Eye (tissue), 1 donor: ENCODE results near the gene CCDC106.

Experiments used
- DNase-seq: peaks from one replicate; pipeline ENCODE4 v3.0.0-alpha.2; 2015

Gene CCDC106

DNA sequence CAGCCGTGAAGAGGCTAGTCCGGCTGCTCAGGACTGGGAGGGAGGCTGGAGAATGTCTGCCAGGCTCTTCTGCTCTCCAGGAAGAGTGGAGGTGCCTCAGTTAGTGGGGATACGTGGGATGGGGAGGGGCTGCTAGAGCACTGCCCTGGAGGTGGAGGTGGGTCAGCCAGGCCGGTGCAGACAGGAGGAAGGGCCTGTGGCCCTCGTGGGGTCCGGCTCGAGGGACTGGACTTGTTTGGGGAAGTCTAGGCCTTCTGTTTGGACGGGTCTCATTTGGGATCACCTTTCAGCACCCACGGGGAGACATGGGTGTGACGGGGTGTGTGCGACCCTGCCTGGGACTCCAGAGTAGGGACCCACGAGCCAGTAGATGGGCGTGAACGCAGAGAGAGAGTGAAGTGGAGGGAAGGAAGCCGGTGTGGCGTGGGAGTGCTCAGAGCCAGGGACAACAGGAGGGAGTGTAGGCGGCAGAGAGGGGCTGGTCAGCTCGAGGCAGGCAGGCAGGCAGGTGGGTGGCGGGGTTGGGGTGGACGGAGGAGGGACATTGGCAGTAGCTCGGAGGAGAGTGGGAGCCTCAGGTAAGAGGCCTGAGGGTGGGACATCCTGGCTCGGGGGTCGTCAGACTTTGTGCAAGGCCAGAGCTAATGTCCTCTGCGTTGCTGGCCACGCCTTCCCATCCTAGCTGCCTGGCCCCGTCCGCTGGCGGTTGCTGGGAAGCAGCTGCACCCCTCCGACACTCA lies 38.5 kb downstream of the CCDC106 start:
- no peak for DNase-seq

DNA sequence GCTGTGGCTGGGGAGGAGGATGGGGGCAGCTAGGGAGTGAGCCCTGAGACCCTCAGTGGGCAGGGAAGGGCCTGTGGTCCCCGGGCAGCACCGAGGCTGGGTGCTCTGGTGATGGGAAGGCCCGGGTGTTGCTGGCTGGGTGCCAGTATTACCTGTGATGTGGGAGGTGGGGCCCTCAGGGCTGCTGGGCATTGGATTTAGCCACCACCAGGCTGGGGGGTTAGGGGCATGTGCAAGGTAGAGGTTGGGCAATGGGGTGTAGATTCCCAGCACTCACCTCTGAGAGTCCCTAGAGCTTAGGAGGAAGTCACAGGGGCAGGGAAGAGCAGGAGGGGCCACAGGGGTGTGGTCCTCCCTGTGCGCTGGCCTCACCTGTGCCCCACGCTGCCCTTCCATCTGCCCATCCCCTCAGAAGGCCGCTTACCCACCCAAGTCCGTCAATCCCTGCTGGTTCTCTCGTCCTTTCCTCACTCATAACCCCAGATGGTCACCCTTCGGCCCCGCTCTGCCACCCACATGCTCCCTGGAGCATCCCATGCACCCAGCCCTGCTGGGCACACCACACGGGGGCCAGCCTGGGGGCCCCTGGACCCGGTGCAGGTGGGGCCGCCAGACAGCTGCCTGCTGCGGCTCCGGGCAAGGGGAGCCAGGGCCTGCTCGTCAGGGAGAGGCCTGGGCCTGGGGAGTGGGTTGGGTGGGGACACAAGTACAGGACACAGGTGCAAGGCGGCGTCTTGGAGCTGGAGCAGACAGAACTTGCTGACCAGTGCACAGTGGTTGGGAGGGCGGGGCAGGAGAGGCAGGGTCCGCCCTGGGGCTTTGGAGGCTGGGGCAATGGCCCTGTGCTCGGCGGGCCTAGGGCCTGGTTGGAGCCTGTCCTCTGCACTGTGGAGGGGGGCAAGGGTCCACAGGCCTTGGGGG lies 39.5 kb downstream of the CCDC106 start:
- DNase-seq: no peak

DNA sequence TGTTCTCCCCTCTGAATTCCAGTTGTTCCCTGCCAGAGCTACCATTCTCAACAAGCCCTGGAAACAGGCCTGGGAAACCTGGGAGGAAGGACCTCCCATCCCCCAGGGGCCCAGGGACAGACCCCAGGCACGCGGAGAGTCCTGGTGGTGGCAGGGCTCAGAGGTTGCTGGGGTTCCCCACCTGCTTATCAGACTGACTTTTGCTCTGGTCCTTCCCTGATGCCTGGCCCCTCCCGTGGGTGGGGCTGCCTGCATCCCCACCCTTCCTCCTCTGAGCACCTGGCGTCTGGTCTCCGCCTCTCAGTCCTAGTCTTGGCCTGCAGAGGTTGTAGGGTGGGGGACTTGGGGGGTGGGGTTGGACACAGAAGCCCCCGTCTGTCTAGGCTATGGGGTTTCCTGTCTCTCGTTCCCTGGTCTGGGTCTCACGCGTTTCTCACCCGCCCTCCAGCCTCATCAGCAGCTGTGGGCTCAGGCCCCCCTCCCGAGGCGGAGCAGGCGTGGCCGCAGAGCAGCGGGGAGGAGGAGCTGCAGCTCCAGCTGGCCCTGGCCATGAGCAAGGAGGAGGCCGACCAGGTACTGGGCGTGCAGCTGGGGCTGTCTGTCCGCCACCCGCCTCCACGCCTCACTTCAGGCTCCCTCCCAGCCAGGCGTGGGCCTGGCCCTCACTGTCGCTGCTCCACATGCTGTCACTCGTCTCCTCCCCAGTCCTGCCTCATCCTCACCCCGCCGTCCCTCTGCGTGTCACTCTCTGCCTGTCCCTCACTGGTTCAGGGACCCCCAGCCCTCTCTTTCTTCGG lies 40.6 kb downstream of the CCDC106 start:
- DNase-seq: peak; percentile 50

DNA sequence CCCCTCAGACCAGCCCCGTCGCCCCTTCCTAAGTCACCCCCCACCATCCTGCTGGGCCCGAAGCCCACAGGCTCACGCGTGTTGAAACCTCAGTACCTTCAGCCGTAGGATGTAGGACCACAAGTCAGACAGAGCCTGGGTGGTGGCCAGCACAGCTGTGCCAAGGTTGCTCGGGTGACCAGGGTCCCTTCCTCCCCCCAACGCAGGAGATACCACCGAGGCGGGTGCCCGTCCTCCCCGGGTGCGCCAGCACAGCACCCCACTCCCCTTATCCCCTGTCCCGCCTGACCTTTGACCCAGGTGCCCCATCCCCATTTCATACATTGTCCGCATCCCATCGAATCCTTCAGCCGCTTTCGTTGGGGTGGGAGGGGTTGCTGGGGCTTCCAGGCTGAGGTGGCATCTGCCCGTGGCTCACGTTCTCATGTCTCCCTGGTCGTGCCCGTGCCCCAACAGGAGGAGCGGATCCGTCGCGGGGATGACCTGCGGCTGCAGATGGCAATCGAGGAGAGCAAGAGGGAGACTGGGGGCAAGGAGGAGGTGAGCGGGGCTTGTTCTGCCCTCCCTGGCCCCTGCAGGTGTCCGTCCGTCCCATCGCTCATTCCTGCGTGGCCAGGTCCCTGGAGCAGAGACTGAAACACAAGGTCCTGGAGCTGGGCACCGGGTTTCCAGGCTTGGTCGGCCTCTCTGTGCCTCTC lies 41.5 kb downstream of the CCDC106 start:
- no peak for DNase-seq

DNA sequence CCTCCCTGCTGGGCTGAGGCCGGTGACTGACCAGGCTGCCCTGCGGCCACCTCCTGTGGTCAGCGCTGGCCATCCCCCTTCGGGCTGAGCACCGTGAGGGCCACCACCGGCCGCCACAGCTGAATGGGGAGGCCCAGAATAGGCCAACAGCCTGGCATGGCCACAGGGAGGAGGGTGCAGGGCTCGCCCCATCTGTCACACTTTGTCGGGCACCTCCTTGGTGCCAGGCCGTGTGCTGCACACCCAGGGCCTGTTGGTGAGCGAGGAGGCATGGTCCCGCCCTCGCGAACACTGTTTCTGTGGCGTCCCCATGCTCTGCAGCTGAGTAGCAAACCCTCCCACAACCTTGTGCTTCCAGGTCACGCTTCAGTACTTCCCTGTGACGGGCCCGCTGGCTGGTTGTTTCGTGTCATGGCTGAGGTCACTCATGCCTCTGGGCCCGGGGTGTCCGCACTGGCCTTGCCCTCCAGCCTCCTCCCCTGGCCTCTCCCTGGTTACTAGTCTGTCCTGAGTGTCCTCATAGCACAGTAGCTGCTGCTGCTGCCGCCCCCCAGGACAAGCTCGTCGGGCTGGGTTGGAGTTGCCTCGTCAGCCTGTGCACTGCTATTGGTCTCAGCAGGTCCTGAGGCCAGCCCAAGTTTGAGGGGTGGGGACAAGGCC lies 42.2 kb downstream of the CCDC106 start:
- DNase-seq: no peak

DNA sequence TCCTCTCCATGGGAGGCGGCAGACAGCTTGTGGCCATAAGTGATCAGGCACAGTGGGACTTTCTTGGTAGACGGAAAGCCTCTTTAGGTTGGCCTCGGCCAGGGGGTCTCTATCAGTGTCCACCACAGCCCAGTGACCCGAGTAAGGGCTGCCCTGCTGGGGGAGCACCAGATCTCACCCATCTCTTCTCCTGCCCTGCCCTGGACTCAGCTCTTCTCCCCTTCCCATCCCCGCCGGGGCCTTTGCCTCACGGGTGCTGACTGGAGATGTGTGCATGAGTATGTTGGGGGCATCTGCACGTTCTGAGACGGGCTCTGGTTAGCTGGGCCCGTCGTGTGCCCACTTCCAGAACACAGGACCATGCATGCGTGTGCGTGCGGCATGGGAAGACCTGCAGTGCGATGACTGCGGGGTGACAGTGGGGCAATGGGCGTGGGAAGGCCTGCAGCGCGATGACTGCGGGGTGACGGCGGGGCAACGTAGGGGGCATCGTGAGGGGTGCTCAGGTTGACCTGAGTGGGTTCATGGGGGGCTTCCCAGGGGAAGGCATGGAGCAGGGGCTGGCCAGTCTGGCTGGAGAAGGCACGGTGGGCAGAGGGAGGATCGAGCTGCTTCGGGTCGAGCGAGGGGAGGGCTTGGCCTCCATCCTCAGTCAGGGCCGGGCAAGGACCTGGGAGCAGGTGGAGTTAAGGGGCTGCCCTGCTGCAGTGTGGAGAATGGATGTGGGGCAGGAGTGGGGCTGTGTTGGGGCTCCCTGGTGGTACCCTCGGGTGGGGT lies 42.9 kb downstream of the CCDC106 start:
- no peak for DNase-seq

DNA sequence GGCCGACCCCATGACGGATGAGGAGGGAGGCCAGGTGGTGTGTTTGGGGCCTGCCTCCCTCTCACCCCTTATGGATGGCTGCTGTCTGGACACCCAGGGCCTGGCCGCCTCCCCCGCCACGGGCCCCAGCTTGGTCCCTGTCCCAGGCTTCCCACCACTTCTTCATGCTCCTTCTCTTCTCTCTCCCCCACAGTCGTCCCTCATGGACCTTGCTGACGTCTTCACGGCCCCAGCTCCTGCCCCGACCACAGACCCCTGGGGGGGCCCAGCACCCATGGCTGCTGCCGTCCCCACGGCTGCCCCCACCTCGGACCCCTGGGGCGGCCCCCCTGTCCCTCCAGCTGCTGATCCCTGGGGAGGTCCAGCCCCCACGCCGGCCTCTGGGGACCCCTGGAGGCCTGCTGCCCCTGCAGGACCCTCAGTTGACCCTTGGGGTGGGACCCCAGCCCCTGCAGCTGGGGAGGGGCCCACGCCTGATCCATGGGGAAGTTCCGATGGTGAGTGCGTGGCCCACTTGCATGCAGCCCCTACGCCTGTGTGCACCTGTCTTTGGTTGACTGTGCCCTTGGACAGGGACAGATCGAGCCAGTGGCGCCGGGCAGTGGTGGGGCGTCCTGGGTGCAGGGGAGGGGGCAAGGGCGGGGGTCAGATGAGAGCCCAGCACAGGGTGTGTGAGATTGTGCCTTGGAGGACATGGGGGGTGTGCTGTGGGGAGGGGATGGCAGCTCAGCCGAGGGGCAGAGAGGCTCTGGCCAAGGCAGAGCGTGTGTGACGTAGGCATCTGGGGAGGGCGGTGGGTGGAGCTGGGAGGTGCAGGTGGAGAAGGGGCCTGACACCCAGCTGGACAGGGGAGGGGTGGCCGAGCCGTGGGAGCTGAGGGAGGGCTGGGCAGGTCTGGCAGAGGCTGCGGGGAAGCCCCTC lies 43.8 kb downstream of the CCDC106 start:
- DNase-seq: no peak

DNA sequence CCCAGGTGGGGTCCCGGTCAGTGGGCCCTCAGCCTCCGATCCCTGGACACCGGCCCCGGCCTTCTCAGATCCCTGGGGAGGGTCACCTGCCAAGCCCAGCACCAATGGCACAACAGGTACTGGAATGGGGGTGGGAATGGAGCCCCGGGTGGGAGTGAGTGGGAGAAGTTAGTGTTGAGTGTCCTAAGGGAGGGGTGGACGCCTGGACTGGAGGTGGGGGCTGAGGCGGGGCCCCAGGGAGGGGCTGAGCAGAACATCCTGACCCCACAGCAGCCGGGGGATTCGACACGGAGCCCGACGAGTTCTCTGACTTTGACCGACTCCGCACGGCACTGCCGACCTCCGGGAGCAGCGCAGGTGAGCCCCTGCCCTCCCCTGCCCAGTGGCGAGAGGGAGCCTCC lies 44.7 kb downstream of the CCDC106 start:
- DNase-seq: no peak

DNA sequence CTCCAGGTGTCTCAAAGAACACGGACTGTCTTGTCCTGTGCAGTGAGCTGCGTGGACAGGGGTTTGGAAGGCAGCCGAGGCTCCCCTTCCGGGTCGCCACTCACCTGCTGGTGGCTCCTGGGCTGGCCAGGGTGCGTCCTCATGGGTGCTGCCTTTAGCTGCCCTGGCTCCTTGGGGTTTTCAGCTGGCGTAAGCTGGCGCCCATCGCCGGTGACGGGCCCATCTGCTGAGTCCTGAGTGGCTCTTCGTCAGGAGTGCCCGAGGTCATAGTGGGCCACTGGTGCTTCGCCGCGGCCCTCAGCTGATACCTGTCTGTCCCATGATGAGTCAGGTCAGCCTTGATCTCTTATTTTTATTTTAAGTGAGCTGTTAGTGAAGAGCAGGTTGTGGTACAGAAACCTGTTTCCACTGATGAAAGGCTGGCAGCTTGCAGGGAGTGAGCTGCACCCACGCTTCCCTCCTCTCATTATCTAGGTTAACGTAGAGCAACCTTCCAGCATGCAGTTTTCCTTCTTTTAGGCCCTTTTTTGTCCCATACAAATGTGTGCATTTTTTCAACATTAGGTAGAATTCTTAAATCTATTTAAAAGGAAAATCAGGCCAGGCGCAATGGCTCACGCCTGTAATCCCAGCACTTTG lies 45.4 kb downstream of the CCDC106 start:
- DNase-seq: no peak

DNA sequence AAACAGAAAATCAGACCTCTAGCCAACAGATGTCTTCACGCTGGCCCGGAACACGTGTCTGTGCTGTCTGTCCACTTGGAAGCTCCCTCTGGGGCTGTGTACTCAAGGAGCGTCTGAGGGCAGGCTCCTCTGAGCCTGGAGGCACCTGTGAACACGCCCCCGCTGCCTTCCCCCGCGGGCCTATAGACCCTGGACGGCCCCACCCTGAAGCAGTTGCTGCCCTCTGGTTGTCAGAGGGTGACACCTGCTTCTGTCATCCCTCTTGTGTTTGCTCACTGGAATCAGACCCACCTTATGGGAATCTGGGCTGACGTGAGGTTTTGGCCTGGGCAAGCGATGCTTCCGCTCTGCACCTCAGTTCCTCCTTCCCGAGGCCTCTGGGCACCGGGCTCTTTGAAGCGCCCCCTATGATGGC lies 46.2 kb downstream of the CCDC106 start:
- no peak for DNase-seq

DNA sequence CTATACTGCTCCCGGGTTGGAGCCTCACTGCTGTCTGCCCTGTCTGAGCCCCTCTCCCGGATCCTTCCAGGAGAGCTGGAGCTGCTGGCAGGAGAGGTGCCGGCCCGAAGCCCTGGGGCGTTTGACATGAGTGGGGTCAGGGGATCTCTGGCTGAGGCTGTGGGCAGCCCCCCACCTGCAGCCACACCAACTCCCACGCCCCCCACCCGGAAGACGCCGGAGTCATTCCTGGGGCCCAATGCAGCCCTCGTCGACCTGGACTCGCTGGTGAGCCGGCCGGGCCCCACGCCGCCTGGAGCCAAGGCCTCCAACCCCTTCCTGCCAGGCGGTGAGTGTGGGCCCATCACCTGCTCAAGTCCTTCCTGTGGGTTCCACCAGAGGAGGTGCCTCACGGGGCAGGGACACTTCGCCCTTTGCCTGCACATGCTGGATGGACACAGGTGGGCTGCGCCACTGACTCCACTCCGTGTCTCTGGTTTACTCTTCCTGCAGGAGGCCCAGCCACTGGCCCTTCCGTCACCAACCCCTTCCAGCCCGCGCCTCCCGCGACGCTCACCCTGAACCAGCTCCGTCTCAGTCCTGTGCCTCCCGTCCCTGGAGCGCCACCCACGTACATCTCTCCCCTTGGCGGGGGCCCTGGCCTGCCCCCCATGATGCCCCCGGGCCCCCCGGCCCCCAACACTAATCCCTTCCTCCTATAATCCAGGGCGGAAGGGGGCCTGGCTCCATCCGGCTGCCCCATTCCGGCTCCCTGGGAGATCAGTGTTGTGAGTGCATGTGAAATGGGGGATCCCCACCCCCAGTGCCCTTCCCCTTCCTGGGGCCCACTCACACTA lies 46.9 kb downstream of the CCDC106 start:
- no peak for DNase-seq

DNA sequence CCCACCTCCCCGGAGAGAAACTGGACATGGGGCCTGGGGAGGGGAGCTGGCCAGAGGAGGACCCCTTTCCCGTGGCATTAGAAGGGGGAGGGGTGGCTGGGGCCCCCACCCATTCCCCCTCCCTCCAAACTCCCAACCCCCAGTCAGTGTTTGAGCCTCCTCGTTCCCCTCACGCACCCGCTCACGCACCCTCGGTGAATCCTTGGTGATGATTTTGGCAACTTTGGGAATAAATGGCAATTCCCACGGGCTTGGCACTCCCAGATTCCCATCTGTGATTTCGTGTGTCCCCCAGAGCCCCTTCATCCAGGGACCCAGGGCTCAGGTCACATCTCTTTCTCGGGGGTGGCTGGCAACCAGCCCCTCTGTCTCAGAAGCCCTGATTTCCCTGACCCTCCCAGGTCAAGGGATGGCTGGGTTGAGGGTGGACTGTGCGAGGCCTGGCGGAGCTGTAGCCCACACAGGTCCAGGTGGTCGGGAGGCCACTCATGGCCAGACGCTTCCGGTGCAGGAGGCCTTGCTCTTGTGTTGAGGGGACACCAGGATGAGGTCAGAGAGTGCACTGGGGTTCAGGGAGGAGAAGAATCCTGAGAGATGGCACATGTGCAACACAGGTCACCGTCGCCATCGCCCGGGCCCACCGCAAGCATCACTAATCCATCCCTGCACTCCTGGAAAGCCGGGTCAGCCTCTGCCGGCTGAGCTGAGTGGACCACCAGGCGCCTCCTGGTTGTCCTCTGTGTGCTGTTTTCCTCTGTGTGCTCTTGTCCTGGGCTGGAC lies 47.7 kb downstream of the CCDC106 start:
- no peak for DNase-seq

DNA sequence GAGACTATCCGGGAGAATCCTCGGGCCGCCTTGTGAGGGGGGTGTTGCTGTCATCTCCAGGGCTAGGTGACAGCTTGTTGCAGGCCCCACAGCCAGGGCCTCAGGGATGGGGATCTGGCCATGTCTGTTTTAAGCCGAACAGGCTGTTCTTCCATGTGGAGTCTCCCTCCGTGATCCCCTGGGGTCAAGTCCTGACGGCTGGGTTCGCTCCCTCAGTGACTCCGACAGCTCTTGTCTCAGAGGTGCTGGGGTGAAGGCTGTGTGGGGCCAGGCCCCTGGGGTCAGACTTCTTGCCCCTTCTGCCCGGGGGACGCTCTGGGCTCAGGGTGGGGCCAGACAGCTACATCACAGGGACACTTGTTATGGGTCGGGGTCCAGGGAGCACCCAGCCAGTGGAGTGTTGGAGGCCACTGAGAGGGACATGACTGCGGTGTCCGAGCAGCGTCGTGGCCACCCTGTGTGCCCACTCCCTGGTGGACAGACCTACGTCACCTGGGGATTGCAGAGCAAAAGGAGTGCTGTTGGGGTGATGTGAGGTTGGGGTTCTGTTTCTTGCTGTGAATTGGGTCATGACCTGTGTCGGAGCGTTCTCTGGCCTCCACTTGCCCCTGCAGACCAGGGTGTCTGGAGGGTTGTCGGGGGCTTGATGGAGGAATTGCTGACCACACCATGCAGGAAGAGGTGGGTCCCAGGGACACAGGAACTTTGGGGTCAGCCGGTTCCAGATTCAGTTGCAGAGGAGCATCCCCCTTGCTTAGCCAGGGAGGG lies 48.5 kb downstream of the CCDC106 start:
- DNase-seq: no peak

DNA sequence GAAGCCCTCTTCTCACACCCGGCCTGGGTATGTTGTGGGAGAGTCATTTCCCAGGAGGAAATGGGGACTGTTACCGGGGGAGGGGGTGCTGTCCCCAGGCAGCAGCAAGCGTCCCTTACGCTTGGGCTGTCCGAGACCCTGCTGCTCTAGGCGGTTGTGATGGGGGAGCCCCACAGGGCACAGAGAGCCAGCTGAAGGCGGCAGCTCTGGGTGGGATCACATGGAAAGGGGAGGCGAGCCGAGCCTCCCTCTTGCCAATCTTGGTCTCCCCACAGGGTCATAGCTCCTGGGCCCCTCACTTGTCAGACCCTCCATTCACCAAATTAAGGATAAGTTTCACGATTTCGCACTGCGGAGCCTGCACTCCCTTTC lies 49.0 kb downstream of the CCDC106 start:
- no peak for DNase-seq

DNA sequence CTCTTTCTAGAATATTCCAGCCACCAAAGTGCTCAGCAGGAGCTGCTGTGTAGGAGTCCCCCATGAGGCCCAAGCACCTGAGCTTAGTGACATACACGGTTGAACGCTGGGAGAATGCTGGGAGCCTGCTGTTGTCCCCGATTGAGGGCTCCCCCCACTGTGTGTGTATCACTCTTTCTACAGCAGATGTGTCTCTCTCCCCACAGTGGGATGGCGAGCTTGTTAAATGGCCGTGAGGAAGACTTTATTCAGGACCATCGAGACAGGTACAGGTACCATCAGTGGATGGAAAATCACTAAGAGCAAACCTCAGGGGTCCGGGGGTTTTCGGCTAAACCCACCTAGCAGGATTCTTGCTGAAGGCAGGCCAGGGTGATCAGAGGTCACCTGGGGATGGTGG lies 49.7 kb downstream of the CCDC106 start:
- DNase-seq: no peak

DNA sequence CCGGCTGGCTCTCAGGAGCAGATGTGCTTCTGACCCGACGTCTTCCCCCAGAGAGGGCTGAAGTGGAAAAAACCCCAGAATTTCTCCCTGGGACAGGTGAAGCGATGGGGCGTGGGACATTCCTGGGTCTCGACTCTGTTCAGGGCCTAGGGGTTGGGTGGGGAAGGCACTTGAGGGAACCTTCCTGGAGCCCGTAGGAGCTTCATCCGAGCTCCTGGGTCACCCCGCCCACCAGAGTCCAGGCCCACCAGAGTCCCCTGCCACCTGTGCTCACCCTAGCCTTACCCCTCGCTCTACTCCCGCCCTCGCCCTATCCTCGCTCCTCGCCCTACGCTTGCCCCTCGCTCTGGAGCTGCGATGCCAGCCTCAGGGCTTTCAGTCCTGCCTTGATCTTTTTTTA lies 50.2 kb downstream of the CCDC106 start:
- no peak for DNase-seq

DNA sequence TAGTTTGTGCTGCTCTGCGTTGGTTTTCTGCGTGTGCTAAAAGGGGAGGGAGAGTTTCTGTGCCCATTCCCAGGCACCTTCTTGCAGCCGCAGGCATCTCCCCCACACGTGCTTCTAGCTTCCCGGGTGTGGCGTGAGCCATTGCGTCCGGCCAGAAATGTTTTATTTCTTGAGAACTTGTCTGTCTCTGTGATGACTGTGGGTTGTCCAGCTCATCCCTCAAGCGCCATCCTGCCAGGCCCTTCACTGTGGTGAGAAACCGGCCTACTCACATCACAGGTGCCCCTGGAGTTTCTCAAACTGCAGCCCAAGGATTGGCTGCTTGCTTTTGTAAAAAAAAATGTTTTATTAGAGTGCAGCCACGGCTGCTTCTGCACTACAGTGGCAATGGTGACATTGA lies 51.2 kb downstream of the CCDC106 start:
- DNase-seq: no peak
